MCF 10A (cell line): Measurements from ENCODE around the gene RBM38. TPM values are rescaled to one million over a fixed set of nuclear protein-coding genes. Genes with fewer than 3 reads are reported as not detected.

Source experiments
- BruUV-seq: library from RNA; stranded (reverse); fragments of 400-500 nt; replicated peaks from 2 replicates; lab custom pipeline; 2021; lab: Mats Ljungman, UMichigan
- CTCF ChIA-PET: fragments of 300-600 bp; sonication (Branson Sonifier 250); formaldehyde crosslinking; extraction: SDS; loops from one replicate; lab custom pipeline; 2021; ENCODE audit warnings: antibody characterized with exemption, inconsistent platforms; lab: Yijun Ruan, JAX
- POLR2A ChIA-PET: fragments of 300-600, 350-650 bp; sonication (Branson Sonifier 250); formaldehyde crosslinking; extraction: SDS; loops from one replicate; lab custom pipeline; 2020; ENCODE audit warnings: antibody characterized with exemption, inconsistent platforms; lab: Yijun Ruan, JAX
- DNase-seq: peaks from one replicate; pipeline ENCODE4 v3.0.0-alpha.2; 2018; ENCODE audit not compliant: unreplicated experiment
- H3K27ac Mint-ChIP-seq: one replicate; pipeline ENCODE4 v1.8.0; 2022; ENCODE audit warnings: mild to moderate bottlenecking, low read depth, mixed read lengths; ENCODE audit not compliant: unreplicated experiment
- H3K27me3 Mint-ChIP-seq: one replicate; pipeline ENCODE4 v1.8.0; 2022; ENCODE audit warnings: mixed read lengths; ENCODE audit not compliant: insufficient read depth, unreplicated experiment
- H3K36me3 Mint-ChIP-seq: one replicate; pipeline ENCODE4 v1.8.0; 2022; ENCODE audit warnings: mild to moderate bottlenecking, moderate library complexity, mixed read lengths; ENCODE audit not compliant: insufficient read depth, unreplicated experiment
- H3K4me1 Mint-ChIP-seq: one replicate; pipeline ENCODE4 v1.8.0; 2022; ENCODE audit warnings: mixed read lengths; ENCODE audit not compliant: insufficient read depth, unreplicated experiment
- H3K4me3 Mint-ChIP-seq: one replicate; pipeline ENCODE4 v1.8.0; 2022; ENCODE audit warnings: mild to moderate bottlenecking, moderate library complexity, mixed read lengths; ENCODE audit not compliant: unreplicated experiment
- H3K9me3 Mint-ChIP-seq: one replicate; pipeline ENCODE4 v1.8.0; 2022; ENCODE audit warnings: mixed read lengths; ENCODE audit not compliant: unreplicated experiment
- intact Hi-C: fragments of 100-400 bp; cut with micrococcal nuclease; formaldehyde crosslinking; loops from 2 replicates; pipeline ENCODE4 v1.14.1; 2022
- total RNA-seq: library from RNA; stranded (reverse); gene quantifications from 2 replicates; pipeline ENCODE4 v1.2.3, GENCODE V29; 2022
- TF ChIP-seq, protein P1 (sequence below): fragments of 200-600 bp; IDR thresholded peaks from one replicate; pipeline ENCODE4 v1.8.0; 2022; ENCODE audit warnings: antibody characterized with exemption, mild to moderate bottlenecking; ENCODE audit not compliant: unreplicated experiment

The RBM38 gene
- total RNA-seq, 1 experiment from 2014 or later, result 5.1 TPM

DNA sequence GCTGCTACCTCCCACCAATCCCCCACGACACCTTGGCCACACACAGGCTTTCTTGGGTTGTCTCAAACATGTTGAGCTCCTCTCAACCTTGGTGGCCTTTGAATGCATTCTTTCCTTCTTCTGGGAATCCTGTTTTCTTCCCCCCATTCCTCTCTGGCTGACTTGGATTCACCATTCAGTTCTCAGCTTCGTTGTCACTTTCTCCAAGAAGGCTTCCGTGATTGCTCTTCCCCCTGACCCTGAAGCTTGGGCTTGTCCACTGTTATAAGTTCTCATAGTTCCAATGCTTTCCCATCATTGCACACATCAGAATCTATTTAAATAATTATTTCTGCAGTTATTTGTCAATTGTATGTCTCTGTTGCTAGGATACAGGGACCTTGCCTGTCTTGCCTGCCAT lies 64.2 kb downstream of the RBM38 start:
- intact Hi-C loops, result no loop called here
- Mint-ChIP-seq H3K27me3 (peaks cover 66% of the 10 kb centered on the region), H3K9me3 (no peaks in the 10 kb centered on the region), H3K27ac (no peak overlapping the region), H3K36me3 (no peaks in the 10 kb centered on the region), H3K4me3 (no peak overlapping the region), H3K4me1 (no peaks in the 10 kb centered on the region)
- CTCF ChIA-PET, result interaction anchor here (0.6 to 1.0 kb wide), 2 partner anchors 17 to 145 kb away, joined by 3 to 4 read pairs; no protein-coding TSS in a partner anchor
- no TSS peak for BruUV-seq
- POLR2A ChIA-PET, result no interaction called here
- TF ChIP-seq, protein P1, sequence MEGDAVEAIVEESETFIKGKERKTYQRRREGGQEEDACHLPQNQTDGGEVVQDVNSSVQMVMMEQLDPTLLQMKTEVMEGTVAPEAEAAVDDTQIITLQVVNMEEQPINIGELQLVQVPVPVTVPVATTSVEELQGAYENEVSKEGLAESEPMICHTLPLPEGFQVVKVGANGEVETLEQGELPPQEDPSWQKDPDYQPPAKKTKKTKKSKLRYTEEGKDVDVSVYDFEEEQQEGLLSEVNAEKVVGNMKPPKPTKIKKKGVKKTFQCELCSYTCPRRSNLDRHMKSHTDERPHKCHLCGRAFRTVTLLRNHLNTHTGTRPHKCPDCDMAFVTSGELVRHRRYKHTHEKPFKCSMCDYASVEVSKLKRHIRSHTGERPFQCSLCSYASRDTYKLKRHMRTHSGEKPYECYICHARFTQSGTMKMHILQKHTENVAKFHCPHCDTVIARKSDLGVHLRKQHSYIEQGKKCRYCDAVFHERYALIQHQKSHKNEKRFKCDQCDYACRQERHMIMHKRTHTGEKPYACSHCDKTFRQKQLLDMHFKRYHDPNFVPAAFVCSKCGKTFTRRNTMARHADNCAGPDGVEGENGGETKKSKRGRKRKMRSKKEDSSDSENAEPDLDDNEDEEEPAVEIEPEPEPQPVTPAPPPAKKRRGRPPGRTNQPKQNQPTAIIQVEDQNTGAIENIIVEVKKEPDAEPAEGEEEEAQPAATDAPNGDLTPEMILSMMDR, result no peak
- no peak for DNase-seq

GRCh38 chr20:57456116-57456515 lies 64.9 kb downstream of the RBM38 start:
- Mint-ChIP-seq H3K4me1 (no peaks in the 10 kb centered on the region), H3K27ac (no peak overlapping the region), H3K36me3 (no peaks in the 10 kb centered on the region), H3K9me3 (no peaks in the 10 kb centered on the region), H3K4me3 (no peak overlapping the region), H3K27me3 (peaks cover 59% of the 10 kb centered on the region)
- intact Hi-C loops, result no loop called here
- TF ChIP-seq, protein P1, result no peak
- no peak for DNase-seq
- BruUV-seq, result no TSS peak
- ChIA-PET CTCF (interaction anchor here (1.0 kb wide), 1 partner anchor 18 kb away, joined by 4 read pairs; no protein-coding TSS in a partner anchor), POLR2A (no interaction called here)

- no peak for DNase-seq
- POLR2A ChIA-PET, result interaction anchor here (0.7 kb wide), 1 partner anchor 94 kb away, joined by 3 read pairs; no protein-coding TSS in a partner anchor
- H3K27me3 Mint-ChIP-seq, result peaks cover 56% of the 10 kb centered on the region
- TF ChIP-seq, protein P1, result no peak
- BruUV-seq, result no TSS peak
- H3K36me3 Mint-ChIP-seq, result no peaks in the 10 kb centered on the region
- CTCF ChIA-PET, result interaction anchor here (1.5 kb wide), 1 partner anchor 38 kb away, joined by 3 read pairs; no protein-coding TSS in a partner anchor
- no peaks in the 10 kb centered on the region for H3K9me3 Mint-ChIP-seq
- no peak overlapping the region for H3K4me3 Mint-ChIP-seq
- no peak overlapping the region for H3K27ac Mint-ChIP-seq
- H3K4me1 Mint-ChIP-seq, result no peaks in the 10 kb centered on the region
- intact Hi-C loops, result no loop called here
These were observed 66.3 kb downstream of the RBM38 start for GRCh38 chr20:57457243-57458095.

- no peaks in the 10 kb centered on the region for H3K9me3 Mint-ChIP-seq
- H3K4me3 Mint-ChIP-seq, result no peak overlapping the region
- H3K4me1 Mint-ChIP-seq, result no peaks in the 10 kb centered on the region
- intact Hi-C loops, result no loop called here
- no peak overlapping the region for H3K27ac Mint-ChIP-seq
- H3K27me3 Mint-ChIP-seq, result peaks cover 56% of the 10 kb centered on the region
- TF ChIP-seq, protein P1, result no peak
- no peaks in the 10 kb centered on the region for H3K36me3 Mint-ChIP-seq
- CTCF ChIA-PET, result interaction anchor here (0.5 kb wide), 1 partner anchor 12 kb away, joined by 3 read pairs; no protein-coding TSS in a partner anchor
- no TSS peak for BruUV-seq
- peak; percentile 18 for DNase-seq
- POLR2A ChIA-PET, result no interaction called here
These were observed 67.4 kb downstream of the RBM38 start for GRCh38 chr20:57458400-57459160.
